NCI-H2196 treated with DMSO at 0.1 percent for 48 hours (cell line): ENCODE data around the gene CCDC8.

Source experiments
- DNase-seq: peaks from one replicate; lab custom pipeline; 2025; ENCODE audit not compliant: unreplicated experiment; lab: John Stamatoyannopoulos, UW

The CCDC8 gene

GRCh38 chr19:46361915-46362314 lies 51.4 kb downstream of the CCDC8 start:
- no peak for DNase-seq
